HG03066 (cell line): ENCODE results near the gene HAAO.
A peak's percentile ranks its signal among the peaks of the same experiment; 100 is the strongest.
"Not testable (repeated sequence)": the region's sequence is repeated elsewhere in the genome, so short reads cannot be mapped to it uniquely, and the experiment has no call there.

Experiments used
- ATAC-seq: cut with Tn5 transposase; IDR thresholded peaks from one replicate; pipeline ENCODE4 v1.9.1; 2021; ENCODE audit warnings: low read depth; ENCODE audit not compliant: unreplicated experiment

HAAO gene

GRCh38 chr2:42752816-42753813, 39.3 kb downstream of the HAAO start:
- ATAC-seq, result no peak

- peak; percentile 67 for ATAC-seq
Observed at GRCh38 chr2:42752314-42752713, 40.1 kb downstream of the HAAO start.

DNA sequence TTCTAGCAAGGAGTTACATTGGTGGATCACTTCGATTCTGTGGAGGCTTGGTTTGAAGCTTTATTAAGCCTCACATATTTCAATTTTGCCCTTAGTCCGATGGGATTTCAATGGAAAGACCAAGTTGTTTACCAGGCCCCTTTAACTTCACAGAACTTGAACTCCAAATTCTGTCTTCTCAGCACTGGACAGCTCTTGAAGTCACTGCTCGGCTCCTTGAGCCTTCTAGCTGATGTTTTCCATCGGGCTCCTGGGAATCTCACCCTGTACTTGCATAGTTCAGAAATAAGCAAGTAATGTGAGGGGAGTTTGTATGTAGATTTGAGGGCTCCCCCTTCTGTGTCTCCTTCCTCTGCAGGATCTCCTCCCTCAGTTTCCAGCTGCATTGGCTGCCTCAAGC, 43.5 kb downstream of the HAAO start:
- ATAC-seq, result no peak

GRCh38 chr2:42747422-42747821, 45.0 kb downstream of the HAAO start:
- ATAC-seq, result no peak

- no peak for ATAC-seq
Observed at GRCh38 chr2:42744545-42745082, 47.8 kb downstream of the HAAO start.

GRCh38 chr2:42743659-42743990, 48.8 kb downstream of the HAAO start:
- no peak for ATAC-seq

- ATAC-seq, result no peak
Observed at GRCh38 chr2:42742740-42743658, 49.4 kb downstream of the HAAO start.

- ATAC-seq, result no peak
Observed at GRCh38 chr2:42741140-42741539, 51.2 kb downstream of the HAAO start.

GRCh38 chr2:42736598-42737322, 55.6 kb downstream of the HAAO start:
- ATAC-seq, result no peak

GRCh38 chr2:42733852-42734251, 58.5 kb downstream of the HAAO start:
- ATAC-seq, result no peak

DNA sequence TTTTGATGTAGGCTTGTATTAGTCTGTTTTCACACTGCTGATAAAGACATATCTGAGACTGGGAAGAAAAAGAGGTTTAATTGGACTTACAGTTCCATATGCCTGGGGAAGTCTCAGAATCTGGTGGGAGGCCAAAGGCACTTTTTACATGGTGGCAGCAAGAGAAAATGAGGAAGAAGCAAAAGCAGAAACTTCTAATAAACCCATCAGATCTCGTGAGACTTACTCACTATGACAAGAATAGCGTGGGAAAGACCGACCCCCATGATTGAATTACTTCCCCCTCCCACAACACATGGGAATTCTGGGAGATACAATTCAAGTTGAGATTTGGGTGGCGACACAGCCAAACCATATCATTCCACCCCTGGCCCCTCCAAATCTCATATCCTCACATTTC, 61.1 kb downstream of the HAAO start:
- not testable (repeated sequence) for ATAC-seq

- no peak for ATAC-seq
Observed at GRCh38 chr2:42726680-42727079, 65.7 kb downstream of the HAAO start.

DNA sequence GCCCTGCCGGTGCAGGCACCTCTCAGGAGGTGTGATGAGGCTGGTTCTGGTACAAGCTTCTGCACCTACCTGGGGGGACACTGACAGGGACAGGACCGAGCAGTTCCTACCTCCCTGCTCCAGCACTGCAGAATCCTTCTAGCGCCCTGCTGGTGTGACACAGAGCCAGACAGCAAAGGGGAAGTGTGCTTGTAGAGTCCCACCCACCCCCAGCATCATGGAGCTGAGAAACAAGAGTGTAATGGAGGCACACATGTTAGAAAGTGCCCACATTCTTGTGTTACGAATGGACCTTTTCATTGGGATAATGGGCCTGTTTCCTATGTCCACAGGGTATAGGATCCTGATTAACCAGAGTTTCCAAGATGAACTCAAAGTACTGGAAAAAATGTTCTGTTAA, 66.7 kb downstream of the HAAO start:
- ATAC-seq, result no peak

- no peak for ATAC-seq
Observed at GRCh38 chr2:42724886-42725285, 67.5 kb downstream of the HAAO start.

DNA sequence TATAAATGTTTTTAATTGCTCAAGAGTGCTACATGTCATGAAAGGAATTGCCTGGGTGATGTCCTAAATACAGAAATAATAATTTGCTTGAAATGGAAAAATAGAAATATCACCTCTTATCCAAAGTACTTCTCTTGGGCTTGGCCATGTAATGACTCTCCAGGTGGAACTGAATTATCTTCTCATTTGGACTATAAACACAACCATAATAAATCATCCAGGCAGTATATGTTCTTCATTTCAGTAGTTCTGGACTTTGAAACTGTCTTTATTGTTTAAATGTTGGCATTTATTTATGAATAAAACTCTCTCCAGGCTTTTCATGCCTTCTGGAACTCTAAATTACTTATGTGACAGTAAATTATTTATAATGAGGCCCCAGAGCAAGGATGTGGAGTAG, 68.9 kb downstream of the HAAO start:
- no peak for ATAC-seq

- ATAC-seq, result peak; percentile 99
Observed at GRCh38 chr2:42722320-42723190, 69.8 kb downstream of the HAAO start.

DNA sequence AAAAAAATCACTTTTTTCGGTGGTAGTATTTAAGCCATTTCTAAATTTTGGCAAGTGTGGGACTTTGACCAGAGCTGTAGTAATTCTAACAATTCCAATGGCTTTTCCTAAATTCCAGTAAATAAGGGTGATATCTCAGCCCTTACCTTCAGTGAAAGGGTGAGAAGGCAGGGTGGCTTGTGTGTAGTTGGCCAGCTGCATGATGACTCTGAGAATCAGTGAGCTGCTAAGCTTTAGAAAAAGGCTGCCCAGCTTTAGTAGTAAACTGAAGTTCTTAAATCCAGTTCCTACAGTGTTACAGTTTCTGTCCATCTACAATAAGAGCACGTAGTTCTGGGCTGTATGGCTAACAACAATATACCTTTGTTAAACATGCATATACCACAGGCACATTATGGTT, 70.5 kb downstream of the HAAO start:
- no peak for ATAC-seq
